DMS114 treated with DMSO at 0.1 percent for 48 hours (cell line): ENCODE results near the gene TMEM37.

Experiments used
- DNase-seq: peaks from one replicate; lab custom pipeline; 2025; ENCODE audit not compliant: unreplicated experiment; lab: John Stamatoyannopoulos, UW

The TMEM37 gene

GRCh38 chr2:119432851-119433522, 1.3 kb downstream of the TMEM37 start:
- DNase-seq = no peak

DNA sequence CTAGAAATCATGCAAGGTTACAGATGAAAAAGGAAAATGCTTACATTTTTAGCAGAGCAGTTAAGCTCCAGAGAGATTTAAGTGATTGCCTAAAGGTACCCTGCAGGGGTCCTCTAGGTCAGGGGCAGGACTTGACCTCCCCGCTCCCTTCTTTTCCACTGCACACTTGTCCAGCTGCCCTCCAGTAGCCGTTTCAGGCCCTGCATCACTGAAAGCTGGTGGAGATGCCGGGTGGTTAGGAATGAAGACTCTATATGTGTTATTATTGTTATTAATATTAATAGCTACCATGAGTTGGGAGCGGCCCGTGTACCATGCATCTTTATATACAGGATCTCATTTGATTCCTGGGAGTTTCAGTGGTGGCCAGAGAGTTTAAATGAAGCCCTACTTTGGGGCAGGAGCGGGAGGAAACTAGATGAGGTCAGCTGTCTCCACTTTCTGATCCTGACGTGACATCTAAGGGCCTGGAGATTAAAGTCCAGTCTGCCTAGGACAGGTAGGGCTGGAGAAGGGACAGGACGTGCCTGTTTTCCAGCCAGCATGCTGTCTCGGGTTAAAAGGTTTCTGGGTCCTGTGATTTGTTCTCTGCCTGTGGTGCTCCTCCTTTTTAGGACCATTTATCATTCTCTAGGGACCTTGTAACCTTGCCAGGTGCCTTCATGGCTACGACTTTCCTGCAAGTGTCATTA, 2.1 kb downstream of the TMEM37 start:
- no peak for DNase-seq

GRCh38 chr2:119434664-119435063, 3.0 kb downstream of the TMEM37 start:
- no peak for DNase-seq

- DNase-seq = no peak
Measured at GRCh38 chr2:119435081-119435952, 3.7 kb downstream of the TMEM37 start.

- DNase-seq = no peak
Measured at GRCh38 chr2:119435953-119436297, 4.3 kb downstream of the TMEM37 start.

GRCh38 chr2:119436993-119437772, 5.5 kb downstream of the TMEM37 start:
- DNase-seq = no peak

- no peak for DNase-seq
Measured at GRCh38 chr2:119438128-119438656, 6.5 kb downstream of the TMEM37 start.

- no peak for DNase-seq
Measured at GRCh38 chr2:119438726-119439284, 7.2 kb downstream of the TMEM37 start.

- no peak for DNase-seq
Measured at GRCh38 chr2:119439574-119440500, 8.2 kb downstream of the TMEM37 start.

DNA sequence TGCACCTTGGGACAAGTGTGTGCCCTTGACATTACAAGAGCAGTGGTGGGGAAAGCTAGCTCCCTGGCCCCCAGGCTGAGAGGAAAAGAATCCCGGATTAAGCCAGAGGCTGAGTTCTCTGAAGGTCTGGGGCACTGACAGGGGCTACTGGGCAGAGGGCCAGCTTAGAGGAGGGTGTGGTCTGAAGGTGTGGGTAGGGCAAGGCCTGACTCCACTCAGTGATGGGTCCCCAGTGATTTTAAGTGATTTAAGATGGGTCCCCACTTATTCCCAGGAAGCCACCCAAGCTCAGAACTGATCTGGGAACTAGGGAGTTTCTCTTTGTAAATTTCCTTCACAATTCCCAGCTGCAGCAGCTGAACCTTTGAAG, 8.8 kb downstream of the TMEM37 start:
- no peak for DNase-seq

DNA sequence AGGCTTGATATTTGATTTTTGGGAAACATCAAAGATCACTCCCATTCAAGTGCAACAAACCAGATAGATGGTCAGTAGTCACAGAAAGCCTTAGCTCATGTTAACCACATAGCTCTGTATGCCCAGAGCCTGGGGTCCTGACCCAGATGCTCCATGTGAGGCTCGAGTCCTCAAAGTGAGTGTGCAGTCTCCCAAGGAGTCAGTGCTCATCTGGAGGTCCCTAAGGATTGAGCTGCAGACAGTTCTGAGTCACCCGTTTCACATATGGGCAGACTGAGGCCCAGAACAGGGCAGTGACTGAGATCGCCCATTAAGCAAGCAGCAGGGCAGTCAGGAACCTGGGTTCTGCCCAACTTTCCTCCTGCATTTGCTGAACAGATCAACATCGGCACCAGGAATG, 9.2 kb downstream of the TMEM37 start:
- no peak for DNase-seq

GRCh38 chr2:119441376-119442225, 9.9 kb downstream of the TMEM37 start:
- DNase-seq = no peak

GRCh38 chr2:119442226-119442619, 10.6 kb downstream of the TMEM37 start:
- DNase-seq = no peak

- DNase-seq = no peak
Measured at GRCh38 chr2:119442850-119443249, 11.2 kb downstream of the TMEM37 start.

DNA sequence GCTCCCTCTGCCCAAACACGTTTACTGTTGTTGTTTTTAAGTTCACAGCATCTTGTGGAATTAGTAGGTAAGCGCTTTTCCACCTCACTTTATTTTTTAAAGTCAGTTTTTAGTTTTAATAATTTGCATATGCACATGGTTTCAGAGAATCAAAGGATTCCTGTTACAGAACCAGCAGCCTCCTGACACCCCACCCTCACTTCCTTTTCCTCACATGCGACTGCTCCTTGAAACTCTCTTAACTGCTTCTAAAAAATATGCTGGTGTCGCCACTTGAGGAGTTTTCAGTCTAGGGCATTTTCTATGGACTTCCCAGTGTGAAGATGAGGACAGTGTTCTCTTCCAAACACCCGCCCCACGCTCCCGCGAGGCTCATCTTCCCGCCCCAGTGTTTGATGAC, 14.4 kb downstream of the TMEM37 start:
- no peak for DNase-seq

GRCh38 chr2:119448427-119449141, 16.9 kb downstream of the TMEM37 start:
- no peak for DNase-seq

GRCh38 chr2:119449521-119449920, 17.9 kb downstream of the TMEM37 start:
- no peak for DNase-seq
